GM23338 (cell line): ENCODE results near the gene PUM2. TPM values are rescaled to one million over a fixed set of nuclear protein-coding genes. Genes with fewer than 3 reads are reported as not detected.

Experiments used
- ATAC-seq: fragments of 200-7000 bp; cut with Tn5 transposase; 3 replicates; pipeline ENCODE4 v1.9.1; 2020
- DNase-seq: peaks from one replicate; pipeline ENCODE4 v3.0.0-alpha.2; 2015; ENCODE audit warnings: low spot score
- H2AFZ ChIP-seq: fragments of 200-600 bp; sonication (generic); 2 replicates; pipeline ENCODE4 v1.8.0; 2016; ENCODE audit warnings: antibody characterized with exemption, mild to moderate bottlenecking, moderate library complexity
- H3F3A ChIP-seq: fragments of 200-600 bp; sonication (generic); replicated peaks from 2 replicates; pipeline ENCODE4 v1.8.0; 2017; ENCODE audit warnings: antibody characterized with exemption, mixed run types, low read depth
- H3K27ac ChIP-seq: fragments of 200-600 bp; sonication (generic); 2 replicates; pipeline ENCODE4 v1.6.1; 2016; ENCODE audit warnings: low read depth
- H3K27me3 ChIP-seq: fragments of 200-600 bp; sonication (generic); 2 replicates; pipeline ENCODE4 v1.8.0; 2016; ENCODE audit warnings: mild to moderate bottlenecking, mixed run types, moderate library complexity; ENCODE audit not compliant: insufficient read depth
- H3K36me3 ChIP-seq: fragments of 200-600 bp; sonication (generic); 2 replicates; pipeline ENCODE4 v1.8.0; 2016; ENCODE audit warnings: mild to moderate bottlenecking; ENCODE audit not compliant: insufficient read depth
- H3K4me1 ChIP-seq: fragments of 200-600 bp; sonication (generic); 2 replicates; pipeline ENCODE4 v1.8.0; 2016; ENCODE audit warnings: mild to moderate bottlenecking, moderate library complexity; ENCODE audit not compliant: insufficient read depth
- H3K4me2 ChIP-seq: fragments of 200-600 bp; sonication (generic); 2 replicates; pipeline ENCODE4 v1.7.1; 2017; ENCODE audit warnings: mixed run types
- H3K4me3 ChIP-seq: fragments of 200-600 bp; sonication (generic); 2 replicates; pipeline ENCODE4 v1.6.1; 2016; ENCODE audit warnings: mixed run types
- H3K79me2 ChIP-seq: fragments of 200-600 bp; sonication (generic); replicated peaks from 2 replicates; pipeline ENCODE4 v1.8.0; 2017; ENCODE audit warnings: mild to moderate bottlenecking; ENCODE audit not compliant: insufficient read depth
- H3K9me2 ChIP-seq: fragments of 200-600 bp; sonication (generic); 2 replicates; pipeline ENCODE4 v1.8.0; 2017; ENCODE audit not compliant: insufficient read depth
- H4K20me1 ChIP-seq: fragments of 200-600 bp; sonication (generic); replicated peaks from 2 replicates; pipeline ENCODE4 v1.8.0; 2017; ENCODE audit warnings: mild to moderate bottlenecking; ENCODE audit not compliant: insufficient read depth
- H3K27ac Mint-ChIP-seq: 2 replicates; pipeline ENCODE4 v1.8.0; 2020; ENCODE audit warnings: inconsistent platforms, mild to moderate bottlenecking, moderate library complexity, mixed read lengths
- H3K27me3 Mint-ChIP-seq: 3 replicates; pipeline ENCODE4 v1.8.0; 2022; ENCODE audit warnings: low read depth, mild to moderate bottlenecking, moderate library complexity, mixed read lengths, inconsistent platforms; ENCODE audit not compliant: insufficient read depth, poor library complexity
- H3K36me3 Mint-ChIP-seq: 3 replicates; pipeline ENCODE4 v1.8.0; 2021; ENCODE audit warnings: low read depth, mild to moderate bottlenecking, inconsistent platforms, moderate library complexity, mixed read lengths
- H3K4me1 Mint-ChIP-seq: 3 replicates; pipeline ENCODE4 v1.8.0; 2020; ENCODE audit warnings: mild to moderate bottlenecking, inconsistent platforms, mixed read lengths
- H3K4me3 Mint-ChIP-seq: 3 replicates; pipeline ENCODE4 v1.8.0; 2021; ENCODE audit warnings: moderate library complexity, mild to moderate bottlenecking, inconsistent platforms, mixed read lengths
- H3K9me3 Mint-ChIP-seq: 3 replicates; pipeline ENCODE4 v1.8.0; 2020; ENCODE audit warnings: moderate library complexity, mild to moderate bottlenecking, inconsistent platforms, mixed read lengths
- CREB1 ChIP-seq: fragments of 250-450 bp; sonication (Bioruptor Pico); IDR thresholded peaks from 2 replicates; pipeline ENCODE4 v1.5.0; 2020; ENCODE audit warnings: low read depth, mild to moderate bottlenecking, moderate library complexity
- EZH2 ChIP-seq: fragments of 200-600 bp; sonication (generic); IDR thresholded peaks from one replicate; pipeline ENCODE4 v1.8.0; 2017; ENCODE audit warnings: antibody characterized with exemption, mild to moderate bottlenecking, low read depth; ENCODE audit not compliant: unreplicated experiment
- EZH2phosphoT487 ChIP-seq: fragments of 200-600 bp; sonication (generic); IDR thresholded peaks from one replicate; pipeline ENCODE4 v1.8.1; 2018; ENCODE audit warnings: antibody characterized with exemption; ENCODE audit not compliant: unreplicated experiment
- JUNB ChIP-seq: IDR thresholded peaks from one replicate; pipeline ENCODE4 v1.6.1; 2016; ENCODE audit warnings: antibody characterized with exemption; ENCODE audit not compliant: unreplicated experiment
- NANOG ChIP-seq: IDR thresholded peaks from 2 replicates; pipeline ENCODE4 v1.6.1; 2016; ENCODE audit warnings: antibody characterized with exemption, borderline replicate concordance
- POLR2AphosphoS5 ChIP-seq: IDR thresholded peaks from 2 replicates; pipeline ENCODE4 v1.6.1; 2016; ENCODE audit warnings: antibody characterized with exemption, low read depth
- STAT1 ChIP-seq: IDR thresholded peaks from one replicate; pipeline ENCODE4 v1.6.1; 2016; ENCODE audit warnings: antibody characterized with exemption; ENCODE audit not compliant: unreplicated experiment
- ZNF114 ChIP-seq: fragments of 250-450 bp; sonication (Bioruptor Pico); IDR thresholded peaks from 2 replicates; pipeline ENCODE4 v1.5.0; 2020; ENCODE audit warnings: mild to moderate bottlenecking, moderate library complexity
- ZNF331 ChIP-seq: fragments of 250-450 bp; sonication (Bioruptor Pico); IDR thresholded peaks from 2 replicates; pipeline ENCODE4 v1.5.0; 2020; ENCODE audit warnings: low read depth, mild to moderate bottlenecking, moderate library complexity
- ZNF462 ChIP-seq: fragments of 250-450 bp; sonication (Bioruptor Pico); IDR thresholded peaks from 2 replicates; pipeline ENCODE4 v1.5.0; 2020; ENCODE audit warnings: mild to moderate bottlenecking, moderate library complexity
- polyA plus RNA-seq: library from polyadenylated mRNA; unstranded; fragments of >200 nt; fragmentation: Nextera tagmentation; extraction: Ambion mirVana; gene quantifications from 2 replicates; pipeline ENCODE4 v1.2.1, GENCODE V29; 2016
- total RNA-seq: library from RNA; depleted of rRNA; stranded (reverse); fragments of >200 nt; shearing (Covaris generic); gene quantifications from 2 replicates; pipeline ENCODE4 v1.2.3, GENCODE V29; 2014
- TF ChIP-seq, protein P1 (sequence below), 2 experiments: fragments of 200-600 bp in 1 of 2; sonication (generic) in 1 of 2; conservative IDR thresholded peaks; 2 replicates each; pipeline versions ENCODE4 v1.5.1 to v1.6.1; 2016 to 2017; ENCODE audit warnings: antibody characterized with exemption in 2 of 2, low read depth in 2 of 2, mild to moderate bottlenecking in 2 of 2, moderate library complexity in 1 of 2
- TF ChIP-seq, protein P2 (sequence below): IDR thresholded peaks from 2 replicates; pipeline ENCODE4 v1.6.1; 2016; ENCODE audit warnings: antibody characterized with exemption
- TF ChIP-seq, protein P3 (sequence below): IDR thresholded peaks from one replicate; pipeline ENCODE4 v1.6.1; 2018; ENCODE audit warnings: antibody characterized with exemption; ENCODE audit not compliant: unreplicated experiment

Gene PUM2
- total and polyA plus RNA-seq, 2 experiments from 2014 or later = 29.9 to 94.1 TPM

DNA sequence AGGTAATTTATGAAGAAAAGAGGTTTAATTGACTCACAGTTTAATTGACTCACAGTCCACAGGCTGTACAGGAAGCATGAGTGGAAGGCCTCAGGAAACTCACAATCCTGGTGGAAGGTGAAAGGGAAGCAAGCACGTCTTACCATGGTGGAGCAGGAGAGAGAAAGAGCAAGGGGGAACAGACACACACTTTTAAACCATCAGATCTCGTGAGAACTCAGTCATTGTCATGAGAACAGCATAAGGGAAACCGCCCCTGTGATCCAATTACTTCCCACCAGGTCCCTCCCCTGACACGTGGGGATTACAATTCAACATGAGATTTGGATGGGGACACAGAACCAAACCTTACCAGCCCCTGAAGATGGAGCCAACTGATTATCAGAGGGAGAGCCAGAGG, 11.2 kb upstream of the PUM2 start:
- H3K9me3 Mint-ChIP-seq = peaks cover 4% of the 10 kb centered on the region; the same call in 1 of the 3 replicates
- no peaks in the 10 kb centered on the region for H3K27me3 Mint-ChIP-seq
- Histone ChIP-seq H2AFZ (no peak overlapping the region), H3F3A (no peaks in the 10 kb centered on the region), H3K27ac (no peak overlapping the region), H3K79me2 (no peaks in the 10 kb centered on the region), H3K4me1 (no peaks in the 10 kb centered on the region), H3K36me3 (no peaks in the 10 kb centered on the region), H3K27me3 (no peaks in the 10 kb centered on the region), H4K20me1 (no peaks in the 10 kb centered on the region), H3K4me3 (no peak overlapping the region), H3K9me2 (no peaks in the 10 kb centered on the region), H3K4me2 (no peak overlapping the region)
- no peaks in the 10 kb centered on the region; the same call in 2 of the 3 replicates for H3K4me1 Mint-ChIP-seq
- no peak overlapping the region for H3K27ac Mint-ChIP-seq
- H3K36me3 Mint-ChIP-seq = no peaks in the 10 kb centered on the region
- TF ChIP-seq, protein P1, sequence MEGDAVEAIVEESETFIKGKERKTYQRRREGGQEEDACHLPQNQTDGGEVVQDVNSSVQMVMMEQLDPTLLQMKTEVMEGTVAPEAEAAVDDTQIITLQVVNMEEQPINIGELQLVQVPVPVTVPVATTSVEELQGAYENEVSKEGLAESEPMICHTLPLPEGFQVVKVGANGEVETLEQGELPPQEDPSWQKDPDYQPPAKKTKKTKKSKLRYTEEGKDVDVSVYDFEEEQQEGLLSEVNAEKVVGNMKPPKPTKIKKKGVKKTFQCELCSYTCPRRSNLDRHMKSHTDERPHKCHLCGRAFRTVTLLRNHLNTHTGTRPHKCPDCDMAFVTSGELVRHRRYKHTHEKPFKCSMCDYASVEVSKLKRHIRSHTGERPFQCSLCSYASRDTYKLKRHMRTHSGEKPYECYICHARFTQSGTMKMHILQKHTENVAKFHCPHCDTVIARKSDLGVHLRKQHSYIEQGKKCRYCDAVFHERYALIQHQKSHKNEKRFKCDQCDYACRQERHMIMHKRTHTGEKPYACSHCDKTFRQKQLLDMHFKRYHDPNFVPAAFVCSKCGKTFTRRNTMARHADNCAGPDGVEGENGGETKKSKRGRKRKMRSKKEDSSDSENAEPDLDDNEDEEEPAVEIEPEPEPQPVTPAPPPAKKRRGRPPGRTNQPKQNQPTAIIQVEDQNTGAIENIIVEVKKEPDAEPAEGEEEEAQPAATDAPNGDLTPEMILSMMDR (conservative IDR thresholded peaks at IDR 0.05; ENCODE audit: low read depth in 2 of 2) = no peak
- TF ChIP-seq ZNF114 (CRISPR knock-in tag) (no peak), POLR2AphosphoS5 (no peak), ZNF331 (no peak), STAT1 (no peak), EZH2phosphoT487 (no peak), JUNB (no peak), EZH2 (no peak), ZNF462 (no peak), CREB1 (CRISPR knock-in tag) (no peak), NANOG (no peak)
- TF ChIP-seq, protein P2, sequence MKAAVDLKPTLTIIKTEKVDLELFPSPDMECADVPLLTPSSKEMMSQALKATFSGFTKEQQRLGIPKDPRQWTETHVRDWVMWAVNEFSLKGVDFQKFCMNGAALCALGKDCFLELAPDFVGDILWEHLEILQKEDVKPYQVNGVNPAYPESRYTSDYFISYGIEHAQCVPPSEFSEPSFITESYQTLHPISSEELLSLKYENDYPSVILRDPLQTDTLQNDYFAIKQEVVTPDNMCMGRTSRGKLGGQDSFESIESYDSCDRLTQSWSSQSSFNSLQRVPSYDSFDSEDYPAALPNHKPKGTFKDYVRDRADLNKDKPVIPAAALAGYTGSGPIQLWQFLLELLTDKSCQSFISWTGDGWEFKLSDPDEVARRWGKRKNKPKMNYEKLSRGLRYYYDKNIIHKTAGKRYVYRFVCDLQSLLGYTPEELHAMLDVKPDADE = no peak
- TF ChIP-seq, protein P3, sequence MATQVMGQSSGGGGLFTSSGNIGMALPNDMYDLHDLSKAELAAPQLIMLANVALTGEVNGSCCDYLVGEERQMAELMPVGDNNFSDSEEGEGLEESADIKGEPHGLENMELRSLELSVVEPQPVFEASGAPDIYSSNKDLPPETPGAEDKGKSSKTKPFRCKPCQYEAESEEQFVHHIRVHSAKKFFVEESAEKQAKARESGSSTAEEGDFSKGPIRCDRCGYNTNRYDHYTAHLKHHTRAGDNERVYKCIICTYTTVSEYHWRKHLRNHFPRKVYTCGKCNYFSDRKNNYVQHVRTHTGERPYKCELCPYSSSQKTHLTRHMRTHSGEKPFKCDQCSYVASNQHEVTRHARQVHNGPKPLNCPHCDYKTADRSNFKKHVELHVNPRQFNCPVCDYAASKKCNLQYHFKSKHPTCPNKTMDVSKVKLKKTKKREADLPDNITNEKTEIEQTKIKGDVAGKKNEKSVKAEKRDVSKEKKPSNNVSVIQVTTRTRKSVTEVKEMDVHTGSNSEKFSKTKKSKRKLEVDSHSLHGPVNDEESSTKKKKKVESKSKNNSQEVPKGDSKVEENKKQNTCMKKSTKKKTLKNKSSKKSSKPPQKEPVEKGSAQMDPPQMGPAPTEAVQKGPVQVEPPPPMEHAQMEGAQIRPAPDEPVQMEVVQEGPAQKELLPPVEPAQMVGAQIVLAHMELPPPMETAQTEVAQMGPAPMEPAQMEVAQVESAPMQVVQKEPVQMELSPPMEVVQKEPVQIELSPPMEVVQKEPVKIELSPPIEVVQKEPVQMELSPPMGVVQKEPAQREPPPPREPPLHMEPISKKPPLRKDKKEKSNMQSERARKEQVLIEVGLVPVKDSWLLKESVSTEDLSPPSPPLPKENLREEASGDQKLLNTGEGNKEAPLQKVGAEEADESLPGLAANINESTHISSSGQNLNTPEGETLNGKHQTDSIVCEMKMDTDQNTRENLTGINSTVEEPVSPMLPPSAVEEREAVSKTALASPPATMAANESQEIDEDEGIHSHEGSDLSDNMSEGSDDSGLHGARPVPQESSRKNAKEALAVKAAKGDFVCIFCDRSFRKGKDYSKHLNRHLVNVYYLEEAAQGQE = no peak
- DNase-seq = no peak
- H3K4me3 Mint-ChIP-seq = no peak overlapping the region
- ATAC-seq = no peak
